DOHH2 (cell line): ENCODE results near the gene TACC2.
A peak's percentile ranks its signal among the peaks of the same experiment; 100 is the strongest.

ENCODE experiments used
- H3F3A ChIP-seq: fragments of 200-600 bp; sonication (generic), shearing (Covaris generic); 2 replicates; pipeline ENCODE4 v1.6.0; 2016; ENCODE audit warnings: antibody characterized with exemption, mild to moderate bottlenecking; ENCODE audit not compliant: control insufficient read depth, insufficient read depth
- H3K27ac ChIP-seq: fragments of 200-600 bp; sonication (generic); 2 replicates; pipeline ENCODE4 v1.5.1; 2014; ENCODE audit warnings: low read depth, mild to moderate bottlenecking, low read length, moderate library complexity
- H3K27me3 ChIP-seq: fragments of 200-600 bp; sonication (generic); 2 replicates; pipeline ENCODE4 v1.6.1; 2014; ENCODE audit warnings: mild to moderate bottlenecking, low read length, mixed read lengths; ENCODE audit not compliant: control insufficient read depth
- H3K36me3 ChIP-seq: fragments of 200-600 bp; sonication (generic); 2 replicates; pipeline ENCODE4 v1.6.1; 2014; ENCODE audit warnings: mild to moderate bottlenecking, low read length, moderate library complexity, mixed read lengths; ENCODE audit not compliant: control insufficient read depth
- H3K4me1 ChIP-seq: fragments of 200-600 bp; sonication (generic); 2 replicates; pipeline ENCODE4 v1.6.1; 2014; ENCODE audit warnings: mild to moderate bottlenecking, low read length, mixed read lengths; ENCODE audit not compliant: control insufficient read depth
- H3K4me2 ChIP-seq: fragments of 200-600 bp; sonication (generic); 2 replicates; pipeline ENCODE4 v1.6.0; 2014; ENCODE audit warnings: mild to moderate bottlenecking, low read length, moderate library complexity
- H3K4me3 ChIP-seq: fragments of 200-600 bp; sonication (generic); 2 replicates; pipeline ENCODE4 v1.5.1; 2014; ENCODE audit warnings: mild to moderate bottlenecking, low read length, mixed read lengths
- H3K79me2 ChIP-seq: fragments of 200-600 bp; sonication (generic); 2 replicates; pipeline ENCODE4 v1.6.1; 2014; ENCODE audit warnings: mild to moderate bottlenecking, low read length, mixed read lengths; ENCODE audit not compliant: control insufficient read depth
- H3K9me2 ChIP-seq: fragments of 200-600 bp; sonication (generic); replicated peaks from 2 replicates; pipeline ENCODE4 v1.6.1; 2014; ENCODE audit warnings: mild to moderate bottlenecking, low read length, mixed read lengths; ENCODE audit not compliant: control insufficient read depth
- H3K9me3 ChIP-seq: fragments of 200-600 bp; sonication (generic); 2 replicates; pipeline ENCODE4 v1.6.1; 2014; ENCODE audit warnings: antibody characterized with exemption, low read length, mixed read lengths; ENCODE audit not compliant: control insufficient read depth, insufficient read depth
- H4K20me1 ChIP-seq: fragments of 200-600 bp; sonication (generic); 2 replicates; pipeline ENCODE4 v1.6.0; 2014; ENCODE audit warnings: low read depth, mild to moderate bottlenecking, antibody characterized with exemption, low read length, moderate library complexity; ENCODE audit not compliant: control insufficient read depth, insufficient read depth
- CTCF ChIP-seq: fragments of 200-600 bp; sonication (generic); IDR thresholded peaks from one replicate; pipeline ENCODE4 v1.5.1; 2014; ENCODE audit warnings: antibody characterized with exemption, mild to moderate bottlenecking, low read depth, low read length; ENCODE audit not compliant: poor library complexity, severe bottlenecking
- EZH2phosphoT487 ChIP-seq: fragments of 200-600 bp; sonication (generic); IDR thresholded peaks from 2 replicates; pipeline ENCODE4 v1.6.1; 2017; ENCODE audit warnings: borderline replicate concordance, mild to moderate bottlenecking, antibody characterized with exemption, low read length, moderate library complexity, mixed read lengths

TACC2 gene

GRCh38 chr10:121974535-121975294 is 14.2 kb upstream of the TACC2 start, which contains the start of gene NSMCE4A:
NSMCE4A (minus strand) TSS chr10:121975217; CDS start chr10:121975165, 52 bp downstream.
- Histone ChIP-seq H3K4me1 (peaks cover 13% of the 10 kb centered on the region), H3K27me3 (no peaks in the 10 kb centered on the region), H3K27ac (peak within 1 kb of the TSS; percentile 83), H4K20me1 (peaks cover 5% of the 10 kb centered on the region), H3K9me3 (peaks cover 20% of the 10 kb centered on the region; the same call in 1 of the 2 replicates), H3K79me2 (peaks cover 36% of the 10 kb centered on the region), H3K4me3 (peak within 1 kb of the TSS; percentile 90), H3K4me2 (peak within 1 kb of the TSS; percentile 80), H3K36me3 (peaks cover 32% of the 10 kb centered on the region), H3F3A (no peaks in the 10 kb centered on the region), H3K9me2 (no peaks in the 10 kb centered on the region)
- TF ChIP-seq CTCF = peak; percentile 80
- TF ChIP-seq EZH2phosphoT487 = no peak

DNA sequence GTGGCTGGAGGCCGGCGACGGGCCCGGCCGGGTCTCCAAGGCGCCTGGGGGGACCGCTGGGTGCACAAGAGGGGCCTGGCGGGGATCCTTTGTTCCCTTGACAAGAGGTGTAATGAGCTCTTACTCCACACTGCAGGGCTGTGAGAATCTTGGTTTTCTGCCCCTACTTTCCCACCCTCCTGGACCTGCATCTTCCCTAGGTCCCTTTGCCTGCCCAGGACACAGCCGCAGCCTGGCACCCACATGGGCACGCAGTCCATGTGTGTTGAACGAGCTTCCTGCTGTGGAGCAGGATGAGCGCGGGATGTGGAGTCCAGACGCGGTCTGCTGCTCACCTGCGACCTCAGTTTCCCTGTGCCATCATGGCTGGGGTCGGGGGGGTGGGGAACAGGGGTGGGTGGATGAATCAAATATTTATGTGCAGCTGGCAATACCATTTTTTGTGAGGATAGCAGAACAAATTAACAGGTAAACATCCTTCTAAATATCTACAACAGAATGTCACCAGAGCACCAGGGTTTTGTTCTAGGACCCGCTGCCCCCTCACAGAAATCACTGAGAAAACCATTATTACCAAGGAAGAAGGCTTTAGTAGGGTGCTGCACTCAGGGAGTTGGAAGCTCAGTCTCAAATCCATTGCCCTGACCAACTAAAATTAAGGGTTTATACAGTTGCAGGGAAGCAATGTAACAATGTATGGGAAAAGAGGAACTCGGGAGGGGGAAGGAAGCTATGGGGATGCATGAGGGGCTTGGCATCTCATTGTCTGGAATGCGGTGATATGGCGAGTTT is 13.5 kb upstream of the TACC2 start:
- peaks cover 20% of the 10 kb centered on the region; the same call in 1 of the 2 replicates for H3K9me3 ChIP-seq
- peak overlapping the region; percentile 83 for H3K27ac ChIP-seq
- H3K36me3 ChIP-seq = peaks cover 26% of the 10 kb centered on the region
- TF ChIP-seq CTCF (no peak), EZH2phosphoT487 (no peak)
- H4K20me1 ChIP-seq = peaks cover 5% of the 10 kb centered on the region
- H3K4me3 ChIP-seq = peak overlapping the region; percentile 90
- no peaks in the 10 kb centered on the region for H3K27me3 ChIP-seq
- H3K4me1 ChIP-seq = peaks cover 13% of the 10 kb centered on the region
- peak overlapping the region; percentile 80 for H3K4me2 ChIP-seq
- H3F3A ChIP-seq = no peaks in the 10 kb centered on the region
- peaks cover 36% of the 10 kb centered on the region for H3K79me2 ChIP-seq
- no peaks in the 10 kb centered on the region for H3K9me2 ChIP-seq

DNA sequence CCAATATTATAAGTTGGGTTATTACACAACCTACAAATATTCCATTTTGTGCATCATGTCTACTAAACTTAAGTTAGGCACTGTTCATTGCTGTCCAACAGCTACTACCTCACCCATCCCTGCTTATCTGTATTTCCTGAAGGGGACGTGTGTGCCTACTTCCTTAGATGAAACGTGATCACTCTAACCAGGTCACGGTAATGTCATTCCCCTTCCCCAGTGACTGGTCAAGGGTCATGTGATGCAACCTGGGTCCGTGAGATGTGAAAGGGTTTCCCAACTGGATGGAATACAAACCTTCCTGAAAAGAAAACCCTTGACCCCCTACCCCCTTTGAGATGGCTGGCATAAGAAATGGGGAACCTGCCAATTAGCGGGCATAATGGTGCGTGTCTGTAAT is 12.4 kb upstream of the TACC2 start:
- Histone ChIP-seq H3K4me1 (peaks cover 13% of the 10 kb centered on the region), H3K27ac (no peak overlapping the region), H4K20me1 (peaks cover 5% of the 10 kb centered on the region), H3F3A (no peaks in the 10 kb centered on the region), H3K4me2 (no peak overlapping the region), H3K36me3 (peaks cover 19% of the 10 kb centered on the region), H3K79me2 (peaks cover 34% of the 10 kb centered on the region), H3K4me3 (no peak overlapping the region), H3K9me2 (no peaks in the 10 kb centered on the region), H3K27me3 (no peaks in the 10 kb centered on the region), H3K9me3 (peaks cover 20% of the 10 kb centered on the region; the same call in 1 of the 2 replicates)
- TF ChIP-seq EZH2phosphoT487 (no peak), CTCF (no peak)
